Midbrain (tissue), 1 donor: ENCODE data around the gene SGCD.

Experiments
- DNase-seq: peaks from one replicate; lab custom pipeline; 2025; lab: John Stamatoyannopoulos, UW

The SGCD gene

DNA sequence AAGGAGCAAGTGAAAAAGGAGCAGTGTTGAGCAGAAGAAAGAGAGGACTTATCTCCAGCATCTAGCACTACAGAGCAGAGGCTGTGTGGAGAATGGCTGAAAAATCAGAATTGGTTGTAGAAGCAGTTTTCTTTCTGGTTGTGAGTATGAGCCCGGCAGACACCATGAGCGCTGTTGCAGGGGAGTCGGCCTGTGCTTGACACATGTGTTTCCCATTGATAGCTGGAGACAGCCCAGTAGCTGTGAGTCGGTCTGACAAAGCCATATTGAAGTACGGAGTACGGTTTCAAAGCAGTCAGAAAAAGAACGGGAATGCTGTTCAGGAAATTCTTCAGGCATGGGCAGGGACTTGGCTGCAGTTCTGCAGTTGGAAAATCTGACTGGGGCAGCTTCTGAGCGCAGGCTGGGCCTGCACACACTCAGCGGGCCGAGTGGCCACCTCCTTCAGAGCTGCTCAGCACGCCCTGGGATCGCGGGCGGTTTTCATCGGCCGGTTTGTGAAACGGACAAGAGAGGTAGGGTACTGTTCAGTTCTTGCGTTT lies at the start of gene SGCD:
Gene SGCD (plus strand): TSS at position 447 of the 542 bp plus-strand sequence.
- DNase-seq, result peak; percentile 88

DNA sequence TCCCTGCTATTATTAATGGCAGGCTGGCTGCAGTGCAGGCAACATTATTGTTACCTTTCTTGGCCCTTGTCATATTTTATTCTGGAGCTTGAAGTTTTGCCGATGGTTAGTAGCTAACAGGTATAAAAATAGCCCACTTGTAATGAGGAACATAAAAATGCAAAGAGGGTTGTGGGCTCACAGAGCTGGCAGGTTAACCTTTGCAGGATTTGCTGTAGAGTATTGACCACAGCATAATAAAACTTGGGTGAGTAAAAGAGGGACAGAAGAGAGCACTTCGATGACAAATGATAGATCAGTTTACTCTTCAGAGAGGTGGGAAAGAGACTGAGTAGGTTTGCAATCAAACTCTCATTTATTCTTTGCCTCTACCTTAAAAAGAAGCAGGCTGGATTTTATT lies 49.7 kb upstream of the SGCD start:
- no peak for DNase-seq

DNA sequence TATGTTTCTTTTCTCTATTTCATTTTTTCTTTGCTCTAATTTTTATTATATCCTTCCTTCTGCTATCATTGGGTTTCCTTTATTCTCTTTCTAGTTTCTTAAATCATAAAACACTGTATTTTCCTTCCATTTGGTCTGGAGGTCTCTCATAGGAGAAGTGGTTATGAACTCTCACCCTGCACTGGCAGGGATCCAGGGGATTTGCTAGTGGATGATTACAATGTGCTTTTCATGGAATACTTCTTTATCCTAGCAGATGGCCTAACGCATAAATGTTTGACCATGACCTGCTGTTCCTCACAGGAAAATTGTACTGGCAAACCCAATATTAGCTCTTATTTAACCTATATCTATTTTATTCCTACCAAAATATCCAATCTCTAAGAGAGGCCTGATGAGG lies 31.5 kb upstream of the SGCD start:
- no peak for DNase-seq

DNA sequence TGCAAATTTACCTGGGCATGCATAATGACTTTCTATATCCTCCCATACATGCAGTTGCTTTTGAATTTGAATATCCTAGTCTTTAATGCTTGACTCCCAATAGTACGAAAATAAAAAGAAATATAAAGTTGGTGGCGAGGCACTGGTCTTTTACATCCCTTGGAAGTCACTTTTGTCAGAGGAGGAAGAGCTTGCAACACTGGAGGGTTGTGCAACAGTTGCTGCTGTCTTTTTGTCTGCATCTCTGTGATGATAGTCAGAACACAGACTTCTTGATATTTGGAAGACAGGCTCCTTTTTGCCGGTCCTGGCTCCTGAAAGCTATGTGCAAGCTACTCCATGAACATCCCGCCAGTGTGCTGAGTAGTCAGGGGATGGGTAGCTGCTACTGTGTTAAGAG lies 16.8 kb upstream of the SGCD start:
- DNase-seq, result no peak

DNA sequence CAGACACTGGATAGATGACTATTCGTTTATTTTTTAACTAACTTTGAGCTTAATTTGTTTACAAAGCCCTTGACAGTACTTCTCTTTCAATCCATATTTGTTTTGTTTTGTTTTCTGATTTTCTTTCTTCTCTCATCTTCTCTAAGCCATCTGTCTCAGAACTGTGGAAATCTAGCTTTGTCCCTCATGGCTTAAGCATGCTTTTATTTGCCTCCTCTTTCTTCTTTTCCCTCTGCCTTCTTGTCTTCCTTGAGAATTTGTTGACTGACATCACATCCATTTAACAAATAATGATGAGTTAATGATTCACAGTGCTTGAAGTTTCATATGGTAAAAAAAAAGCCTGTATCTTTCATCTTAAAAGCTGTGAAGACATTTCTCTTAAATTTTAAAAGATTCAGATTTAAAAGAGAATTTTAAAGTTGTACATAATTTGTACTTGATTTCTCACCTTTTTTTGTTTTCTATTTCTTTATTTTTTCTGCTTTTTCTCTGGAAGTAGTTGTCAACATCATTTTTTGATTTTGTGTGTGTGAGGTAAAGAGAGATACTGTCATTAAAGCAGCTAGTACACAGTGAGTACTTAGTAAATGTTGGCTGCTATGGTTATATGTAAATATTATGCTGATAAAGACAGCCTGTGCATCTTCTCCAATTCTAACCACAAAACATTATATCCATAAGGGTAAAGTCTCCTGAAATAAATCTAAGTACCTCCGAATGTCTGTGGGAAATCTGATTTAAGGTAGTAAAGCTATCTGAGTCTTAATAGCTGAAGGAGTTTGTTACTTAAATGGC lies 13.9 kb upstream of the SGCD start:
- no peak for DNase-seq

DNA sequence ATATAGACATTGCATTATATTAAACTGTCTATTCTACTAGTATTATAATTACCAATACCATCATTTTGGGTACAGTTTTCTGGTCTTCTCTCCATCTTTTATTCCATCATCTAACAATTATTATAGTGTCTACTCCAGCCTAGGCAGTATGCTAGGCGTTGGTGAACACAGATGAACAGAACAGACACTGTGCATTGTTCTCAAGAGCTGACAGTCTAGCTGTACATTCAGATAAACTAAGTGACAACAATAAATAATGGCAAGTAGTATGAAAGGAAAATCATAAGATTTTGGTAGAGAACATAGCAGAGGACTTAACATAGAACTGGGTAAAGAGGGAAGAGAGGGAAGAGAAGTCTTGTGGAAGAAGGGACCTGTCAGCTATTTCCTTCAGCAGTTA lies 12.5 kb upstream of the SGCD start:
- no peak for DNase-seq

DNA sequence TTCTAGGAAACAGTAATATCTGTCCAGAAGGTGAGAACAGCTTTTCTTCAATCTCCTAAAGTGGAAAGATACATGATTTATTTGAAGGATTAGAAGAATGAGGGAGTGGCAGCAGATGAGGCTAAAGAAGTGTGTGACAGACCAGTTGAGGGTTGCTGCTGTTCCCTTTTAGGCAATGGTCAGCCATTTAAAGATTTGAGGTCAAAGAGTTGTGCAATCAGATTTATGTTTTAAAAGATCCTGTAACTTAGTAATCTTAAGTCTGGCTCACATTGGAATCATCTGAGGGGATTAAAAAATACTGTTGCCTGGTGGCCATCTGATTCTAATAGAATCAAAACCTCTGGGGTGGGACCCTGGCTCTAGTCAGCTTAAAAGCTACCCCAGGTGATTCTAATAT lies 4.3 kb upstream of the SGCD start:
- no peak for DNase-seq

DNA sequence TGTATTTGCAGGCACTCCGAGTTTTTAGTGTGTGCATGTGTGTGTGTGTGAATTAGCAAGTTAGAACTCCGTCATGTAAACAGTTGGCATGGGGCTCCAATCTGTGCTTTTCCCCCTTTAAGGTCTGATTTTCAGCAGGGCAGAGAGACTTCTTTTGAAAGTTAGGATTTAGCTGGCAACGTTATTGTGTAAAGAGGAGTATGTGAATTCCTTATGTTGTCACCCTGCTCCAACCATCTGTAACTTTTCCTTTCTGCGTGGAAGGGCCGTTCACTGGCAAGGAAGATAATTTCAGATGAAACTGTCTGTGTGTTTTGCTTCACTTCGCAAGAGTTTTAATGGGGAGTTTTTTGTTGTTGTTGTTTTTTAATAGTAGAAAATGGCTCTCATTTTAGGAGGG lies 332 bp downstream of the SGCD start:
- DNase-seq, result peak; percentile 60

DNA sequence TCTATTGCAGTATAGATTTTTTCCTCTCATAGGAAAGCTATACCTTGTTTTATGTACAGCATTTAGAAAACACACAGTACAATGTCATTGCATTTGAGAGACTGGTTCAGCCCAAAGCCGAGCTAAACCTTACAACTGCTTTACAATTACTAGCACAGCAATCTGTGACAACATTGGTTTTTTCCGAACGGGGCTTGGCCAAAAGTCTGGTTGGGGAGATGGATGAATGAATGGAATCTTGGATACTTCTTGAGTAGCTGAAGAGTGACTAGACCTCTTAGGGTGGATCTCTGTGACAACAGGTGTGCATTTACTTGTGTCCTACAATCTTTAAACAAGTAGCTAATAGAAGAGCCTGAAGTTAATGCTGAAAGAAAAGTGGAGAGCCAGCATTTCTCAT lies 1.2 kb downstream of the SGCD start:
- DNase-seq, result no peak

DNA sequence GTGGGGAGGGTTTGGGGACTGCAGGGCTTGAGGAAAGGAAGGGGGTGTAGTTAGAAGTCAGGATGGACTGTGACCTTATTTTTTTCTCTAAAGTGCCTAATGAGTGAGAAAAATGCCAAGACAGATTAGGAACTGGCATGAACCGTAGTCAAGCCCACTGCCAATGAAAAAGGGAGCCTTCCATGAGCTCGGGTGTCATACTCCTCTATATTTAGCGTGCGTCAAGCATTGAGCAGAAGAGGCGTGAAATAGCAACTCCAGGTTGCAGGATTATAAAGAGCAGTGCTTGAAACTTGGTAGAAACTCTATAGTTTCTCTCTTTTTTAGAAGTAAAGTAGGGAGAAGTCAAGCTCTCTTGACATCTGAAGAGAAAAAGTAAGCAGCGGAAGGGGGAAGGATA lies 1.8 kb downstream of the SGCD start:
- no peak for DNase-seq

DNA sequence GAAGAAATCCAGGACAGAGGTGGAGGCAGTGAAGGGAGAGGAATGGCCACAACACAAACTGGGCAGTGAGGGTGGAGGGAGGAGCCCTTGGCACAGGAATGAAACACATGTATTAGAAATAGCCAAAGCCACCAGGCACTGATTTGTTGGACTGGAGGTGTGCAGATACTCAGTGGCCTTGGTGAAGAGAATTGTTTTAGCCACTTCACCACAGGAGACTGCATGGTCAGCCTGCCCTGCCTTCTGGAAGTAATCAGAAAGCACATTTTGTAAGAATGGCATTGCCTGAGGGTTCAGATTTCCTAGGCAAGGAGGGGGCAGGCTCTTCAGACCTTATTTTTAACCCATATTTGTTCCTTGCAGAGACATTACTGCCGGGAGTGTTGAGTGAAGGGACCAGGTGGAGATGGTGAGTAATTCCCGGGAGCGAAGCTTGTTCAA lies 2.2 kb downstream of the SGCD start:
- no peak for DNase-seq

DNA sequence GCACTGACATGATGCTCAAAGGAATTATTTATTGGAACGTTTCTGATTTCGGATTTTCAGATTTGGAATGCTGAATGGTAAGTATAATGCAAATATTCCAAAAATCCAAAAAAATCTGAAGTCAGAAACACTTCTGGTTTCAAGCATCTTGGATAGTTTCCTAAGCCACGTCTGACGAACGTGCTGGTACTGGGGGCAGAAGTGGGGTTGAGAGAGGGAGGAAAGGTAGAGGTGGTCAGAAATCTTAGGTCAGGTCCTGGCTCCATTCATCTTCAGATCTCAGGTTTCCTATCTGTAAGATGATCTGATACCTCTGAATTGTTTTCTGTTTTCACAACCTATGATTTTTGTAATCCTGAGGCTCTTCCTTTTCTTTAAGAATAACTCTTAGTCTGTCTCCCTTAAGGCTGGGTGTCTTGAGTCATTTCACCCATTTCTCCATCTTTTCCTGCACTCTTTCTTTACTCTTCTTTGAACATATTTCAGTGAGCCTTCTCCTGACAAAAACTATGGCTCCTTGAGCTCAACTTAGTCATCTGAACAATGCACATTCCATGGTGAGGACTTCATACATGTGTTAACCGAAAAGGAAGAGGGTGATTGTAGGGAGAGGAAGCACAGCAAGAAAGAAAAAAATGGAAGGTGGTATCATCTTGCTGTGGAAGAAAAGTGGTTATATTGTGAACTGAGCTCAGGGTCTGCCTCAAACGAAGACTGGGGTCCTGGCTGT lies 3.3 kb downstream of the SGCD start:
- DNase-seq, result no peak

DNA sequence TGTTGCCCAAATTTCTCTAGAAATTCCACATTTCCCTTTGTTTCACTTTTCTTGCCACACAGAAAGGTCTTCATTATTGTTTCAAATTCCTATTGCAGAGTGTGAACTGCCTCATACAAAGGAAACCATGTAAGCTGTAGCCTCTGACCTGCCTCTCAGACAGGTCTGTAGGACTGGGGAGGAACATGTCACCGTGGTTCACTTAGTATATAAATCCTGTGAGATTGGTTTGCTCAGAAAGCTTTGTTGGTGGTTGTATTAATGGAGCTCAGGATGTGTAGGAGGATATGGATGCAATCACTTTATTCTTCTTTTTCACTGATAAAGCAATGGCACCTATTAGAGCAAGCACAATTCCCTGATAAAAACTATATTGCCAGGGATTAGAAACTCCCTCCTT lies 4.2 kb downstream of the SGCD start:
- no peak for DNase-seq

DNA sequence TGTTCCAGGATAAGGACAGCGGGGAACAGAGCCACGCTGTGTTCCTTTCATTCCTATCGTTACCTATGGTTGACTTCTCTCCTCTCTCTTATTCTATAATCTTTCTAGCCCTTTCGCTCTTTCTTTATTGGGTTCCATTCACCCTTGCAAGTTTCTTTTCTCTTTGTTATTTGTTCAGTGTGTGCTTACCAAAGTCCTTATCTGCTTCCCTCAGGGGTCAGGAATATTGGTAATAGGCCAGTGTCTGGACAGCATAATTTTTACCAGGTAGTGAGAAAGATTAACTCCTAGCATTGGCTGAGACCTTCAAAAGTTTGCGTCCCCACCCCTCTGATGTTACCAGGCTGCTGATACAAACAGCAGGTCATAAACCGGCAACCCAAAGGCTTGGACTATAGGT lies 4.9 kb downstream of the SGCD start:
- DNase-seq, result no peak

DNA sequence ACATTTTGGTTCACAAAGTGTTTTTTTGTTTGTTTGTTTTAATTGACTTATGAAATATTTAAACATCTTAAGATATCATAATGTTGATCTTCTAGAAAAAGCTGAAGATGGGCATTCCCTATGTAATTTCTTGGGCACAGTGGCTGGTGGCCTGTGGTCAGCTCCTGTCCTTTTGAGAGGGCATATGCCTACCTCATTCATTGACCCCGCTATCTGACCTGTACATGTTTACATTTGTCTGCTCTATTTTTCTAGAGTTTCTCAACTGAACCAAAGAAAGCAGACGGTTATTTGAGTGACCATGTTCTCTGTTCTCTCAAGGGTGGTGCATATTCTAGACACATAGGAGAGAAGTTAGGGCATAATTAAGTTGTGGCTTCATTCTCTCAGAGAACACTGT lies 5.3 kb downstream of the SGCD start:
- no peak for DNase-seq

DNA sequence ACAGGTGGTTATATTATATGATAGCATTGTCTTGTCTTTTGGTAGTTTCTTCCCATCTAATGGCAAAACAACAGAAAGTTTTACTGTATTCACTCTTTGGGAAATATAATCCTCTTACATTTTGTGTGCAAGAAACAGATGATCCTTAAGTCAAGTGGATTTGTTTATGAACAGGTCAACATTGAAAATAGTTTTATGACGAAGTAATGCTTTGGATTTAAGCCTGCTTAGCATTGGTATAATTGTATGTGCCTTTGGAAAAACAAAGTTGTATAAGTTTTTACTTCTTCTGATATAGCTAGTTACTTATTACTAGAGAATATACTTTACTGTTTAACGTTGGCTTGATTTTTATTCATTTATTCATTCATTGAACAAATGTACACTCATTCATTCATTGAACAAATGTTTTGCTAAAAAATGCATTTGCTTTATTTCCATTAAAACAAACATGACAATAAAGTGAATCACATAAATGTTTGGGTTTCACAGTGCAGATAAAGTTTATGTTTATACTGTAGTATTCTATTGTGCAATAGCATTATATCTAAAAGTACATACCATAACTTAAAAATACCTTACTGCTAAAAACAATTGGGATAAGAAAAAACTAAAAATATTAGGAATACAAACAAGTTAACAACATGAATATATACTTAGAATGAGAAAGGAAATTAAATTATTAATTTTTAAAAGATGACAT lies 12.3 kb downstream of the SGCD start:
- no peak for DNase-seq

DNA sequence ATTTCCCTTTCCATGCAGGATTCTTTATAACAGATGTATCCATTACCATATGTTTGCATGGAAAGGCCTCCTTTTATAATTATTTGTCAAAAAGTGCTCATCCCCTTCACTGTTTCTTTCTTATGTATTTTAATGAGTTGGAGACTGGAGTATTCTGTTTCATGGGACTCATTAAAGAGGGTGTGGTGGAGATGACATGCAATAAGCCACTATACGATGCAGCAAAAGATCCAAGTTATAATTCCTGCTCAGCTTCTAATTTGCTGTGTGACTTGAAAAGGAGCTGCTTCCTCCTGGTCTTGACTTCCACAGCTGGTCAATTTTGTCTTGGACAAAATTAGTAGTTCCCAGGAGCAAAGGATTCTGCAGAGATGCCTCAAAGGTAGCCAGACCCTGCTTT lies 13.9 kb downstream of the SGCD start:
- DNase-seq, result no peak

DNA sequence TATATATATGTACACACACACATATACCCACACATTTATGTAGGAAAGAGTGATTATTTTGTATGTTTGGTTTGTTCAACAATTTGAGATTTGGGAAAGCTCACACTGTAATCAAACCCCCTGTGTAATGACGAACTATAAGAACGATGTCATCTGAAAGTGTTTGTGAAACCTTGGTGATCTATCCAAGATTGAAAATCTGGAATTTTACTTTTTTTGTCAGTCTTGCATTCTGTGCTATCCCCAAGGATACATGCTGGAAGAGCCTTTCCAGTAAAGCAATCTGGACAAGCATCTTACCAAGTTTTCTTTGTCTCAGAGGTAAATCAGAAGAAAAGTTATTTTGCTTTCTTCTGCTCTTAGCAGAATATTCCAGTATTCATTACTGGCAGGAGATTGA lies 23.3 kb downstream of the SGCD start:
- DNase-seq, result no peak

DNA sequence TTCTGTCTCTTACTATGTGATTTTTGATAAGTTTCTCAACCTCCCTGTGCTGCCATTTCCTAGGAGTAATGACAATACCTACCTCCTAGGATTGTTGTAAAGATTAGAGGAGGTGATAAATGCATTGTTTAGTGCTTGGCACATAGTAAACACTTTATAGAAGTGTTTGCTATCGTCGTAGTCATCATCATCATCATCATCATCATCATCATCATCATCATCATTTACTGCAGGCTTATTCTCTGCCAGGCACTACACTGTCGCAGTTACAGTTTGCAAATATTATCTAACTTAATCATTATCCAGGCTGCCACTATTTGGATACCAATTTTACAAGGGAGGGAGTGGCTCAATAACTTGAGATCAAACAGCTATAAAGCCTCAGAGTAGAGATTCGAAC lies 24.5 kb downstream of the SGCD start:
- no peak for DNase-seq

DNA sequence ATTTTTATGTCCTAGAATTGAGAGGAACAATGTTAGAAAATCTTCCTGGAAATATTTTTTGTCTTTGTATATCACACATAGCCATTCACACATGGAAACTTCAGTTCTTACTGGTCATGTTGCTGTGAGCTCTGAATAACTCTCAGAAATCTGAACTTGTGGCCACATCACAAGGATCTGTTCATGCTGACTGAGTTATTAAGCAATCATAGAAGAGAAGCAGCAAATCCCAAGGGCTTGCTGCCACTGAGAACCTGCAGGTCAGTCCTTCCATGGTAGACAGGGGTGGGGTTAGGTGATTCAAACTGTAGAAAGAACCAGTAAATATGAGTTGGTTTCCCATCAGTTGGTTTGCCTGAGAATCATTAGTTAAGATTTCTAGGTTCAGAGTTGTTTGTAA lies 27.6 kb downstream of the SGCD start:
- no peak for DNase-seq

DNA sequence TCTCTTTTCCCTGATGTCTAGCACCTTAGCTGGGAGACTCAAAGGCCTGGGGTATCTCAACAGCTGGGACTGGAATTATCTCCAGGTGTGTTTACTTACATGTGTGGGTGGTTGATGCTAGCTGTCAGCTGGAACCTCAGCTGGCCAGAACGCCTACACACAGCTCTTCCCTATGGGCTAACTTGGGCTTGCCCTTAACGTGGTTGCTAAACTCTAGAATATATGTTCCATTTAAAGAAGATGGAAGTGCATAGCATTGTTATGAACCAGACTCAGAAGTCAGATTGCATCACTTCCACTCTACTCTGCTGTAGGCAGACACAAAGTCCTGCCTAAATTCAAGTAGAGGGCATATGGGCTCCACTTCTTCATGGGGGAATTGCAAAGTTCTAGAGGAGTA lies 29.3 kb downstream of the SGCD start:
- DNase-seq, result no peak

DNA sequence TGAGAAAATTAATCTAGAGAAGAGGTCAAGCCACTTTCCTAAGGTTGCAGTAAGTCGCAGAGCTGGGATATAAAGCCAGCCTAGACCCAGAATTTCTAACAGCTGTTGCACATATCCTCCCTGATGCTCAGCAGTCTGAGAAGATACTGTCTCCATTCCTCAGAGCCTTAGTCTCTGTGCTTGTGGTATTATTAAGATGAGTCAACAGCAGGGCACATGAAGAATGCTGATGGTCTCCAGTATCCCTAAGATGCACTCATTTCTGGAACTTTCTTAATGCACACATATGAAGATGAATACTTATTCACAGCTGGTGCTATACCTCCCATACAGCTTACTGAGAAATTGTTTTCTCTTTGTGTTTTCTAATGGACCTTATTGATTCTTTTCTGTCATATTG lies 32.5 kb downstream of the SGCD start:
- DNase-seq, result no peak
